ENCODE measurements around the gene HAUS3.

GRCh38 chr4:2284934-2285612, 43.2 kb upstream of the HAUS3 start:
- TF ChIP-seq, protein P1, sequence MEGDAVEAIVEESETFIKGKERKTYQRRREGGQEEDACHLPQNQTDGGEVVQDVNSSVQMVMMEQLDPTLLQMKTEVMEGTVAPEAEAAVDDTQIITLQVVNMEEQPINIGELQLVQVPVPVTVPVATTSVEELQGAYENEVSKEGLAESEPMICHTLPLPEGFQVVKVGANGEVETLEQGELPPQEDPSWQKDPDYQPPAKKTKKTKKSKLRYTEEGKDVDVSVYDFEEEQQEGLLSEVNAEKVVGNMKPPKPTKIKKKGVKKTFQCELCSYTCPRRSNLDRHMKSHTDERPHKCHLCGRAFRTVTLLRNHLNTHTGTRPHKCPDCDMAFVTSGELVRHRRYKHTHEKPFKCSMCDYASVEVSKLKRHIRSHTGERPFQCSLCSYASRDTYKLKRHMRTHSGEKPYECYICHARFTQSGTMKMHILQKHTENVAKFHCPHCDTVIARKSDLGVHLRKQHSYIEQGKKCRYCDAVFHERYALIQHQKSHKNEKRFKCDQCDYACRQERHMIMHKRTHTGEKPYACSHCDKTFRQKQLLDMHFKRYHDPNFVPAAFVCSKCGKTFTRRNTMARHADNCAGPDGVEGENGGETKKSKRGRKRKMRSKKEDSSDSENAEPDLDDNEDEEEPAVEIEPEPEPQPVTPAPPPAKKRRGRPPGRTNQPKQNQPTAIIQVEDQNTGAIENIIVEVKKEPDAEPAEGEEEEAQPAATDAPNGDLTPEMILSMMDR (IDR thresholded peaks at IDR 0.05; ENCODE audit: borderline replicate concordance, extremely low read depth, low read length, poor library complexity, severe bottlenecking) = no peak
- TF ChIP-seq EZH2 (IDR thresholded peaks at IDR 0.05; ENCODE audit: borderline replicate concordance, low read depth, low read length, severe bottlenecking) = no peak
